Neural cell (in vitro differentiated cells): ENCODE measurements around the gene BTK. TPM values are rescaled to one million over a fixed set of nuclear protein-coding genes. Genes with fewer than 3 reads are reported as not detected.

Experiments used
- H2AFZ ChIP-seq: fragments of 200-600, 300-800 bp; sonication (generic), shearing (Covaris generic); 2 replicates; pipeline ENCODE4 v1.6.0; 2014; ENCODE audit warnings: low read depth, mild to moderate bottlenecking, antibody characterized with exemption, low read length, moderate library complexity
- H3F3A ChIP-seq: fragments of 200-600 bp; shearing (Covaris generic); 2 replicates; pipeline ENCODE4 v1.6.1; 2016; ENCODE audit warnings: mild to moderate bottlenecking, moderate library complexity, mixed read lengths, antibody characterized with exemption, low read length; ENCODE audit not compliant: insufficient read depth, poor library complexity, severe bottlenecking
- H3K27ac ChIP-seq: fragments of 200-600, 300-800 bp; sonication (generic), shearing (Covaris generic); 2 replicates; pipeline ENCODE4 v1.5.1; 2014; ENCODE audit warnings: mild to moderate bottlenecking, low read length, moderate library complexity
- H3K27me3 ChIP-seq: fragments of 300-800, 200-600 bp; sonication (generic), shearing (Covaris generic); 2 replicates; pipeline ENCODE4 v1.6.0; 2014; ENCODE audit warnings: mild to moderate bottlenecking, low read depth, low read length, moderate library complexity; ENCODE audit not compliant: insufficient read depth
- H3K36me3 ChIP-seq: fragments of 300-800, 200-600 bp; sonication (generic), shearing (Covaris generic); 2 replicates; pipeline ENCODE4 v1.5.1; 2014; ENCODE audit warnings: mild to moderate bottlenecking, antibody characterized with exemption, low read length, moderate library complexity; ENCODE audit not compliant: insufficient read depth
- H3K4me2 ChIP-seq: fragments of 300-800, 200-600 bp; sonication (generic), shearing (Covaris generic); 2 replicates; pipeline ENCODE4 v1.6.0; 2014; ENCODE audit warnings: mild to moderate bottlenecking, low read length
- H3K4me3 ChIP-seq: fragments of 300-800, 200-600 bp; sonication (generic), shearing (Covaris generic); 2 replicates; pipeline ENCODE4 v1.5.1; 2014; ENCODE audit warnings: mild to moderate bottlenecking, low read length, moderate library complexity
- H3K79me2 ChIP-seq: fragments of 200-600 bp; shearing (Covaris generic); replicated peaks from 2 replicates; pipeline ENCODE4 v1.6.0; 2014; ENCODE audit warnings: mild to moderate bottlenecking, low read length, moderate library complexity; ENCODE audit not compliant: insufficient read depth
- H3K9ac ChIP-seq: fragments of 300-800, 200-600 bp; sonication (generic), shearing (Covaris generic); 2 replicates; pipeline ENCODE4 v1.6.1; 2016; ENCODE audit warnings: mild to moderate bottlenecking, low read length, mixed read lengths
- H3K9me2 ChIP-seq: fragments of 200-600 bp; shearing (Covaris generic); 2 replicates; pipeline ENCODE4 v1.6.1; 2016; ENCODE audit warnings: mild to moderate bottlenecking, low read length, mixed read lengths; ENCODE audit not compliant: insufficient read depth
- H3K9me3 ChIP-seq: fragments of 200-600, 300-800 bp; sonication (generic), shearing (Covaris generic); 2 replicates; pipeline ENCODE4 v1.6.1; 2016; ENCODE audit warnings: mild to moderate bottlenecking, mixed run types, low read length, moderate library complexity, mixed read lengths
- H4K20me1 ChIP-seq: fragments of 200-600 bp; shearing (Covaris generic); 2 replicates; pipeline ENCODE4 v1.6.1; 2016; ENCODE audit warnings: mild to moderate bottlenecking, mixed run types; ENCODE audit not compliant: insufficient read depth
- CTCF ChIP-seq: fragments of 450-650 bp; IDR thresholded peaks from 2 replicates; pipeline ENCODE4 v1.5.1; 2014; ENCODE audit warnings: antibody characterized with exemption, mild to moderate bottlenecking, moderate library complexity; ENCODE audit not compliant: poor library complexity, severe bottlenecking
- EP300 ChIP-seq: fragments of 450-650 bp; conservative IDR thresholded peaks from 2 replicates; pipeline ENCODE4 v1.6.1; 2014; ENCODE audit warnings: antibody characterized with exemption, mild to moderate bottlenecking, moderate library complexity; ENCODE audit not compliant: poor library complexity, severe bottlenecking
- EZH2 ChIP-seq: fragments of 200-600, 300-800 bp; shearing (Covaris generic), sonication (generic); IDR thresholded peaks from 2 replicates; pipeline ENCODE4 v1.6.1; 2014; ENCODE audit warnings: antibody characterized with exemption, low read length, borderline replicate concordance, mild to moderate bottlenecking; ENCODE audit not compliant: insufficient read depth, poor library complexity, severe bottlenecking
- MXI1 ChIP-seq: fragments of 450-650 bp; conservative IDR thresholded peaks from 2 replicates; pipeline ENCODE4 v1.6.1; 2014; ENCODE audit warnings: antibody characterized with exemption, mild to moderate bottlenecking; ENCODE audit not compliant: poor library complexity, severe bottlenecking
- POLR2AphosphoS5 ChIP-seq: IDR thresholded peaks from 2 replicates; pipeline ENCODE4 v1.6.1; 2012
- RAD21 ChIP-seq: fragments of 450-650 bp; conservative IDR thresholded peaks from 2 replicates; pipeline ENCODE4 v1.6.1; 2014; ENCODE audit warnings: antibody characterized with exemption, mild to moderate bottlenecking, moderate library complexity
- SMC3 ChIP-seq: fragments of 450-650 bp; conservative IDR thresholded peaks from 2 replicates; pipeline ENCODE4 v1.6.1; 2014; ENCODE audit warnings: antibody characterized with exemption, mild to moderate bottlenecking, moderate library complexity; ENCODE audit not compliant: poor library complexity
- TAF1 ChIP-seq: IDR thresholded peaks from 2 replicates; pipeline ENCODE4 v1.6.1; 2012; ENCODE audit warnings: low read depth
- polyA plus RNA-seq: library from polyadenylated mRNA; depleted of rRNA; stranded (reverse); fragments of >200 nt; gene quantifications from 2 replicates; pipeline ENCODE4 v1.2.3, GENCODE V29; 2014
- TF ChIP-seq, protein P1 (sequence below): IDR thresholded peaks from 2 replicates; pipeline ENCODE4 v1.6.1; 2012; ENCODE audit warnings: borderline replicate concordance

Gene BTK
- polyA plus RNA-seq, 1 donor from 2014 or later = not detected

GRCh38 chrX:101383679-101384205, 2.2 kb downstream of the BTK start:
- Histone ChIP-seq H3K79me2 (no peaks in the 10 kb centered on the region), H3K9ac (no peak overlapping the region), H3K27ac (no peak overlapping the region), H3F3A (no peaks in the 10 kb centered on the region), H3K9me3 (no peaks in the 10 kb centered on the region), H2AFZ (no peak overlapping the region), H3K4me2 (no peak overlapping the region), H3K36me3 (no peaks in the 10 kb centered on the region), H3K27me3 (no peaks in the 10 kb centered on the region), H3K9me2 (no peaks in the 10 kb centered on the region), H3K4me3 (no peak overlapping the region), H4K20me1 (no peaks in the 10 kb centered on the region)
- TF ChIP-seq EP300 (no peak), EZH2 (no peak), SMC3 (no peak), POLR2AphosphoS5 (no peak), RAD21 (no peak), TAF1 (no peak), CTCF (no peak), MXI1 (no peak)
- TF ChIP-seq, protein P1, sequence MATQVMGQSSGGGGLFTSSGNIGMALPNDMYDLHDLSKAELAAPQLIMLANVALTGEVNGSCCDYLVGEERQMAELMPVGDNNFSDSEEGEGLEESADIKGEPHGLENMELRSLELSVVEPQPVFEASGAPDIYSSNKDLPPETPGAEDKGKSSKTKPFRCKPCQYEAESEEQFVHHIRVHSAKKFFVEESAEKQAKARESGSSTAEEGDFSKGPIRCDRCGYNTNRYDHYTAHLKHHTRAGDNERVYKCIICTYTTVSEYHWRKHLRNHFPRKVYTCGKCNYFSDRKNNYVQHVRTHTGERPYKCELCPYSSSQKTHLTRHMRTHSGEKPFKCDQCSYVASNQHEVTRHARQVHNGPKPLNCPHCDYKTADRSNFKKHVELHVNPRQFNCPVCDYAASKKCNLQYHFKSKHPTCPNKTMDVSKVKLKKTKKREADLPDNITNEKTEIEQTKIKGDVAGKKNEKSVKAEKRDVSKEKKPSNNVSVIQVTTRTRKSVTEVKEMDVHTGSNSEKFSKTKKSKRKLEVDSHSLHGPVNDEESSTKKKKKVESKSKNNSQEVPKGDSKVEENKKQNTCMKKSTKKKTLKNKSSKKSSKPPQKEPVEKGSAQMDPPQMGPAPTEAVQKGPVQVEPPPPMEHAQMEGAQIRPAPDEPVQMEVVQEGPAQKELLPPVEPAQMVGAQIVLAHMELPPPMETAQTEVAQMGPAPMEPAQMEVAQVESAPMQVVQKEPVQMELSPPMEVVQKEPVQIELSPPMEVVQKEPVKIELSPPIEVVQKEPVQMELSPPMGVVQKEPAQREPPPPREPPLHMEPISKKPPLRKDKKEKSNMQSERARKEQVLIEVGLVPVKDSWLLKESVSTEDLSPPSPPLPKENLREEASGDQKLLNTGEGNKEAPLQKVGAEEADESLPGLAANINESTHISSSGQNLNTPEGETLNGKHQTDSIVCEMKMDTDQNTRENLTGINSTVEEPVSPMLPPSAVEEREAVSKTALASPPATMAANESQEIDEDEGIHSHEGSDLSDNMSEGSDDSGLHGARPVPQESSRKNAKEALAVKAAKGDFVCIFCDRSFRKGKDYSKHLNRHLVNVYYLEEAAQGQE = no peak

- no peaks in the 10 kb centered on the region for H4K20me1 ChIP-seq
- H3K9me3 ChIP-seq = no peaks in the 10 kb centered on the region
- H3K4me2 ChIP-seq = no peak overlapping the region
- no peaks in the 10 kb centered on the region for H3K79me2 ChIP-seq
- no peaks in the 10 kb centered on the region for H3K9me2 ChIP-seq
- H3K36me3 ChIP-seq = no peaks in the 10 kb centered on the region
- no peaks in the 10 kb centered on the region for H3F3A ChIP-seq
- H3K4me3 ChIP-seq = no peak overlapping the region
- H3K9ac ChIP-seq = no peak overlapping the region
- TF ChIP-seq TAF1 (no peak), EZH2 (no peak), RAD21 (no peak), SMC3 (no peak), MXI1 (no peak), POLR2AphosphoS5 (no peak), CTCF (no peak), EP300 (no peak)
- TF ChIP-seq, protein P1 = no peak
- no peaks in the 10 kb centered on the region for H3K27me3 ChIP-seq
- H2AFZ ChIP-seq = no peak overlapping the region
- H3K27ac ChIP-seq = no peak overlapping the region
Observed at GRCh38 chrX:101377547-101377946, 8.4 kb downstream of the BTK start.
